Measurements from ENCODE around the gene LRCOL1.

The LRCOL1 gene

DNA sequence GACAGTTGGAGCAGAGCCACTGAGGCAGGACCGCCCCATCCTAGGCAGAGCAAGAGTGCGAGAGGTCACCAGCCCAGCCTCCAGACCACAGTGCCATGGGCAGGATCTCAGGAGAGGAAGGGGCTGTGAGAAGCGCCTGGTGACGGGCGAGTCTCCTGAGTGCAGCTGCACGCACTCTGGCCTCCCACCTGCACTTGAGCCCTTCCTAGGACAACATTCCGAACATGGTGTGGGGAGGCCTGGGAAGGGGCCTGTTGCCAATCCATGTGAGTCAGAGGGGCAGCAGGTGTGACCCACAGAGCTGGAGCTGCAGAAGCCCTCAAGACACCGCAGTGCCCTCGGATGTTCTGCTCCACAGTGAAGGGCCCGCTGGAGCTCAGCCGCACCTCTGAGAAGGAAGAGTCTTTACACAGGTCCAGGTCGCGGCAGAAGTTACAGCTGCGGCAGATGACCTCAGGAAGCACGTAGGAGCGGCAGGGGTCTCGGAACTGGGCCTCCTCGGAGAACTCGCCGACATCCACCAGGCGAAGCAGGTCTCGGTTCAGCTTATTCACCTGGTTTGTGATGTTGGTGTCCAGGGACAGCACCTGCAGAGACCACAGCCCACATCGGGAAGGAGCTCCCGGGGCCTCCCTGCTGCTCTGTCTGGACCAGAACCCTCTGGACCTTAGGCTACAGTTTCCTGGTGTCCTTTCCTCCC lies 15.5 kb upstream of the LRCOL1 start:
- no peak for DNase-seq (ENCODE audit: low spot score in 2 of 2)
- Mint-ChIP-seq H3K36me3 (peaks cover 54% of the 10 kb centered on the region), H3K4me1 (peaks cover 8% of the 10 kb centered on the region), H3K9me3 (no peaks in the 10 kb centered on the region), H3K4me3 (no peak overlapping the region), H3K27ac (no peak overlapping the region)
- ATAC-seq, result no peak

DNA sequence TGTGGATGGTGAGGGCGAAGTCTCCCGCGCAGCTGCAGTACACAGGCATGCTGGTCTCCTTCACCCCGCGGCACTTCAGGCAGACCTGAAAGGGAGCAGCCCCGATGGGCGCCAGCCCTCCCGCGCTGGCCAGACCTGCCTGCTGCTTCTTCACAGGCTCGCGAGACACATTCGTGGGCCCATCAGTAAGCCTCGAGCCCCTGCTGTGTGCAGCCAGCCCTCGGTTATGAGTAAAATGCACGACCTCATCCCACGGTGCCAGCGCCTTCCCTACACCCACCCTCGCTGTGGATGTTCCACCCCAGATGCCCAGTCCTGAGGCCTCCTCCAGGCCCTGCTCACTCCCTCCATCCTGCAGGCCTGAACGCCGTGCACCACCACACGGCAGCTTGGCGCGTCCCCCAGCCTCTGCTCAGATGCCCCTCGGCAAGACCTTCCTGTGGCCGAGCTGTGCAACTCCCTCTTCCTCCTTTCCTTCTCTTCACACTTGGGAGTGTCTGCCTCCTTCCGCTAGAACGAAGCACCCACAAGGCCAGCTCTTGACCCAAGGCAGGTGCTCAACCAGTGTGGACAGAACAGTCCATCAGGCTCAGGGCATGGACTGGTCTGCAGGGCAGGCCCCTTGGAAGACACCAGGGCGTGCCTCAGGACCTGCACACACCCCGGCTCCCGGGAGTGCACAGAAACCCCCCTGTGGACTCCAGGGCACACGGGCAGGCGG lies 14.7 kb upstream of the LRCOL1 start:
- ATAC-seq (peak; percentile 12), DNase-seq (ENCODE audit: low spot score in 2 of 2) (no peak)
- H3K27ac Mint-ChIP-seq, result no peak overlapping the region
- H3K9me3 Mint-ChIP-seq, result no peaks in the 10 kb centered on the region
- peaks cover 8% of the 10 kb centered on the region for H3K4me1 Mint-ChIP-seq
- peaks cover 48% of the 10 kb centered on the region for H3K36me3 Mint-ChIP-seq
- no peak overlapping the region for H3K4me3 Mint-ChIP-seq

DNA sequence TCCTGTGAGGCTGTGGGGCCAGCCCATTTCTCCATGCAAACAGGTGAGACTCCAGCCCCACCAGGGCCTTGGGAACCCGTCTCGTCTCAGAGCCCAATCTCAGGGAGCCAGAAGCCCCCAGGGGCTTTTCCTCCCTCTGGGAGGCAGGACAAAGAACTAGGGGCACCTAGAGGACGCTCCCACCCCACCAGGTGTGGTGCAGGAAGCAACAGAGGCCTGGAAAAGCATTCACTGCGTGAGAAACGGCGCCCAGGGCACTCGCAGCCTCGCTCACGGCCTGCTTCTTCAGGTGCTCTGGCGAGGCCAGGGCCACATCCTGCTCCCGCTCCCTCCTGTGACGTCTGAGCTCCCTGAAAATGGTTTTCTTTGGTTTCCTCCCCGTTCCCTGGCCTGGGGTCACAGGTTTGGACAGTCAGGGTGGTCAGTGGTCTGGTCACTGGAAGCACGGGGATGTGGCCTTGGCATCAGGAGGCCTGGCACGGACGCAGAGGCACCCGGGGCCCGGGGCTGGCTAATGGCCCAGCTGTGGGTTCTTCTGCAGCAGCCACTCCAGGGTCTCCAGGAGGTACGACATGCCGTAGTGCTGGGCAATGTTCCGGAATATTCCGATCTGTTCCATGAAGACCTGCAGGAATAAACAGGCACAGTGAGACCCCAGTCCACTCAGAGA lies 13.9 kb upstream of the LRCOL1 start:
- Mint-ChIP-seq H3K4me3 (no peak overlapping the region), H3K36me3 (peaks cover 41% of the 10 kb centered on the region), H3K27ac (no peak overlapping the region), H3K9me3 (no peaks in the 10 kb centered on the region), H3K4me1 (peaks cover 8% of the 10 kb centered on the region)
- no peak for ATAC-seq
- DNase-seq (ENCODE audit: low spot score in 2 of 2), result no peak

DNA sequence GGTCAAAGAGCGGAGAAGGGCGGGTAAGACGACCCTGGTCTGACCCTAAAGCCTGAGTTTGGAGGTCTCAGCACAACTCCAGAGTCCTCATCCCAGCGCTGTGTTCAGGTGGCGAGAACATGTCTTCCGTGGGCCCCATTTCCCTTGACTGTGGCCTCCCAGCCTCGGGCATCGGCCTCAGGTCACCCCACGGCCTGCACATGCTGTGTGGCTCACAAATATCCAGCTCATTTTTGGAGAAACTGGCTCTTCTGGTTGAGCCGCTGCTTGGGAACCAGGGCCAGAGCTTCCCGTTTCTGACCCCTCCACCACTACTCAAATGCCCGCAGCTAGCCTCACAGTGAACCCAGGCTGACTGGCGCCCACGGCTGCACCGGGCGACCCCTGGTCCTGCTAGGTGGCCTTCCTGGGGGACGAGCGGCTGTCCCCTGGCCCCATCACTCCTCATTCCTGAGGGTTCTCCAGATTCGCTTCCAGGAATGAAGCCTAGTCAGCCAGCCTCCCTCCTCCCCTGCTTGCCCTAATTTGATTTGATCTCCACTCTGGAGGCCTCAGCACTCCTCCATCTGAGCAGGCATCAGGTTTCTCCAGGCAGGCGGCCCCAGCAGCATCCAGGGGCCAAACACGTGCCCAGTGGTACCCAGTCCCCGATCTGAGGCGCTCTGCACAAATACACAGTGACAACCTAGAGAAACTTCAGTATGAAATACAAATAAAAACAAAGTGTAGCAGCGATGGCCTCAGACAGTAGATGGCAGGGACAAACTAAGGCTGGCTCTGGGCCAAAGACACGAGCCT lies 12.9 kb upstream of the LRCOL1 start:
- peaks cover 9% of the 10 kb centered on the region for H3K4me1 Mint-ChIP-seq
- H3K36me3 Mint-ChIP-seq, result peaks cover 36% of the 10 kb centered on the region
- H3K27ac Mint-ChIP-seq, result peak overlapping the region; percentile 69
- no peak overlapping the region for H3K4me3 Mint-ChIP-seq
- DNase-seq (ENCODE audit: low spot score in 2 of 2), result no peak
- ATAC-seq, result no peak
- H3K9me3 Mint-ChIP-seq, result no peaks in the 10 kb centered on the region

DNA sequence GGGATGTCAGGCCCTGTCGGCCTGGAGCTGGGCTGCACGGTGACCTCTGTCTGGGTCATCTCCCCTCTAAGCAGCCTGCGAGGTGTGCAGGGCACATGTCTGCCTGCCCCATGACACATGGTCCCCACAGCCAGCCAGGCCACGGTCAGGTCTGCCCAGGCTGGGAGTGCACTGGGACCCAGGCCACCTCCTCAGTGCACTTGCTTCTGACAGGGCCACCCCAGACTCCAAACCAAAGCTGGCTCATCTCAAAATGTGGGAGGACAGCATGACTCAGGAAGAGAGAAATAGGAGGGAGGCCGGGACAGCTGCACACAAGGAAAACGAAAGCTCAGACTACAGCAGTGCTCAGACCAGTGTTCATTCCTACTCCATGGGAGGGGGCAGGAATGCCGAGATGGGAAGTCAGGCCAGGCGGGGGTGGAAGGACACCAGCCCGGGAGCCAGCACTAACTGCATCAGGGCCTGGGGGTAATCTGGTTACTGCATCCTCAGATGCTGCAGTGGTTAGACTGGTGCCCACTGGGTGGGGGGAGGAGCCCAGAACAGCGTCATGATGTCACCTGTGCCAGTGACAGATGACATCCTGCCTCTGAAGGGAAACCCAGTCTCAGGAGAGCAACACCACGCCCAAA lies 12.2 kb upstream of the LRCOL1 start:
- Mint-ChIP-seq H3K36me3 (peaks cover 36% of the 10 kb centered on the region), H3K27ac (peak overlapping the region; percentile 69), H3K4me3 (no peak overlapping the region), H3K9me3 (no peaks in the 10 kb centered on the region), H3K4me1 (peaks cover 16% of the 10 kb centered on the region)
- no peak for DNase-seq (ENCODE audit: low spot score in 2 of 2)
- peak; percentile 38 for ATAC-seq

DNA sequence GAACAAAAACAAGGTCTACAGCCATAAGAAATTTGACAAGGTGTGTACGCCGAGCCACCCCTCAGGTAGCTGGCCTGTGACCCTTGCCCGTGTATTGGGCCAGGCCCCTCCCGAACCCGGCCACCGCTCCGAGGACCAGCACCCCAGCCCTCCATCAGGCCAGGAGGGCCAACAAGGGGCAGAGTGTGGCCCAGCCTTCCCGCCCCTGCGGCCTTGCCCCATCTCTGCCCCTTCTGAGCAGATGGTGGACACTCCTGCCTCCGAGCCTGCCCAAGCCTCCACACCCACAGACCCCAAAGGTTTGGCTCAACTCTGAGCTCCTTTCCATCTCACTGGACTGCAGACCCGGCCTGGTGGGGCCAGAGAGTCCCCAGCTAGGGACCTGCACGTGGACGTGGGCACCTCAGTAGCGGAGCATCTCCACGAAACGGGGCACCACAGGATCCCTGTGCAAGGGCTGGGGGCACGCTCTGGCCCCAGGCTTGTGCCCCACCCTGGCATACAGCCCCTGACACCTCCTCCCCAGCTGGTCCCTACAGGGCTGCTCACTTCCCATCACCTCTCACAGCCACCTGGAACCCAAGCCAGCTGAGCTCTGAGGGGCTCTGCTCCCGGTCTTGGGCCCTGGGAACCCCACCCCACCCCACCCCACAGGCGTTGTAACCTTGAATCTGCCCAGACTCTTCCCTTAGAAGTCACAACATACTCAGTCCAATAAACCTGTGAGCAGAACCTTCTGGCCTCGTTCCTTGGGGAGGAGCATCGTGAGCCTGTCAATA lies 11.5 kb upstream of the LRCOL1 start:
- Mint-ChIP-seq H3K4me3 (no peak overlapping the region), H3K36me3 (peaks cover 36% of the 10 kb centered on the region), H3K27ac (peak overlapping the region; percentile 69), H3K9me3 (no peaks in the 10 kb centered on the region), H3K4me1 (peaks cover 17% of the 10 kb centered on the region)
- DNase-seq (ENCODE audit: low spot score in 2 of 2), result no peak
- no peak for ATAC-seq

DNA sequence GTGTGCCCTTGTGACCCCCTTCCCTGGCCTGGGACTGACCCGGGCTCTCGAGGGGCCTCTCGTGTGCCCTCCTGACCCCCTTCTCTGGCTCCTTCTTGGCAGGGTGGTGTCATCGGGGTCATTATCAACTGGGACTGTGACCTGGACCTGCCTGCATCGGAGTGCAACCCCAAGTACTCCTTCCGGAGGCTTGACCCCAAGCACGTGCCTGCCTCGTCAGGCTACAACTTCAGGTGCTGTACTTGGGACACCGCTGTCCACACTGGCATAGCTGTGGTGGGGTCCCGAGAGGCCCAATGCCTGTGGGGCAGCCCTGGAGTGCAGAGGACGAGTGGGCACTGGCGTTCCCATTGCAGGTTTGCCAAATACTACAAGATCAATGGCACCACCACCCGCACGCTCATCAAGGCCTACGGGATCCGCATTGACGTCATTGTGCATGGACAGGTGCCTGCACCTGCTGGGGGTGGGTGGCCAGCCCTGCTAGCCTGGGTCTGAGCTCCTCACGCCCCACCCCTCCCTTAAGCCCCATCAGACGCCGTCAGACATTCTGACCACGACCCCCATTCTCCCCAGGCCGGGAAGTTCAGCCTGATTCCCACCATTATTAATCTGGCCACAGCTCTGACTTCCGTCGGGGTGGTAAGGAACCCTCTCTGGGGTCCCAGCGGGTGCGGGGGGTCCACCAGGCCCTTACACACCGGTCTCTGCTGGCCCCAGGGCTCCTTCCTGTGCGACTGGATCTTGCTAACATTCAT lies 10.7 kb upstream of the LRCOL1 start:
- DNase-seq (ENCODE audit: low spot score in 2 of 2), result no peak
- Mint-ChIP-seq H3K27ac (no peak overlapping the region), H3K4me1 (peaks cover 17% of the 10 kb centered on the region), H3K4me3 (no peak overlapping the region), H3K9me3 (no peaks in the 10 kb centered on the region), H3K36me3 (peaks cover 31% of the 10 kb centered on the region)
- ATAC-seq, result no peak

DNA sequence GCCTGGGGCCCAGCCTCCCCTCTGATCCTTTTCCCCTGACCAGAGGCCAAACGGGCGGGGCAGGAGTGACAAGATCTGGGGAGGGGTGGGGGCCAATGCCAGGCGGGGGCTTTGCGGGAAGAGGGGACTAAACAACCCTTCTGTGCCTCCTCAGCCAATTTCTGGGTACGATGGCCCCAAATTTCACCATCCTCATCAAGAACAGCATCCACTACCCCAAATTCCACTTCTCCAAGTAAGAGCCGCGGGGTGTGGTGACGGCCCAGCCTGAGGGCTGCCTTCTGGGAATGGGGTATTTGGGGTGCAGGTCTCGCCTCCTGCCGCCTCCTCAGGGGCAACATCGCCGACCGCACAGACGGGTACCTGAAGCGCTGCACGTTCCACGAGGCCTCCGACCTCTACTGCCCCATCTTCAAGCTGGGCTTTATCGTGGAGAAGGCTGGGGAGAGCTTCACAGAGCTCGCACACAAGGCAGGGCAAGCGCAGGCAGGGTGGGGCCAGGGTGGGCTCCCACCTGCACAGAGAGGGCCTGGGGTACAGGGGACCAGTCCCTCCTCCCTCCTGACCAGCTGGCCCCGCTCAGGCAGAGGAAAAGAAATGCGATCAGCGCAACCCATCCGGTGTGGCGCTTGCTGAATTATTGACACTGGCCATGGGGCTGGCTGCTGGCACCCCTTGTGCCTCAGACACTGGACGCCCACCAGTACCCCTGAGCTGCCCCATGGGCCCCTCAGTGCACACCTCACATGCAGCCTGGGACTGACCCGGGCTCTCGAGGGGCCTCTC lies 9.9 kb upstream of the LRCOL1 start:
- Mint-ChIP-seq H3K4me1 (peaks cover 21% of the 10 kb centered on the region), H3K27ac (no peak overlapping the region), H3K4me3 (no peak overlapping the region), H3K36me3 (peaks cover 24% of the 10 kb centered on the region), H3K9me3 (no peaks in the 10 kb centered on the region)
- no peak for ATAC-seq
- DNase-seq (ENCODE audit: low spot score in 2 of 2), result no peak

DNA sequence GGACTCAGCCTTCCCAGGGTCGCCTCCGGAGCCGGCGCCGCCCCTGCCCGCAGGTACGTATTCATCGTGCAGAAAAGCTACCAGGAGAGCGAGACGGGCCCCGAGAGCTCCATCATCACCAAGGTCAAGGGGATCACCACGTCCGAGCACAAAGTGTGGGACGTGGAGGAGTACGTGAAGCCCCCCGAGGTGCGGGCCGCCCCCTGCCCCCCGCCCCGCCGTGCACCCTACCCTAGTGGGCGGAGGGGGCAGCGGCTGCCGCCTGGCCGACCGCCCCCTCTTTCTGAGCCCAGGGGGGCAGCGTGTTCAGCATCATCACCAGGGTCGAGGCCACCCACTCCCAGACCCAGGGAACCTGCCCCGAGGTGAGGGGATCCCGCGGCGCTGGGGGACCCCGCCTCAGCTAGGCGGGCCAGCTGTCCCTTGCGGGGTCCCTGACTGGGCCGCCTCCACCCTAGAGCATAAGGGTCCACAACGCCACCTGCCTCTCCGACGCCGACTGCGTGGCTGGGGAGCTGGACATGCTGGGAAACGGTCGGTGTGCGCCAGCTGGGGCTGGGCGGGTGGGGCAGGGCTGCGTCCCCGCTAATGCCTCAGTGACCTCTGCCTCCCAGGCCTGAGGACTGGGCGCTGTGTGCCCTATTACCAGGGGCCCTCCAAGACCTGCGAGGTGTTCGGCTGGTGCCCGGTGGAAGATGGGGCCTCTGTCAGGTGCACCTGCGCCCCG lies 9.2 kb upstream of the LRCOL1 start:
- Mint-ChIP-seq H3K9me3 (no peaks in the 10 kb centered on the region), H3K36me3 (peaks cover 16% of the 10 kb centered on the region), H3K4me1 (peaks cover 27% of the 10 kb centered on the region), H3K27ac (no peak overlapping the region), H3K4me3 (no peak overlapping the region)
- ATAC-seq, result no peak
- no peak for DNase-seq (ENCODE audit: low spot score in 2 of 2)

DNA sequence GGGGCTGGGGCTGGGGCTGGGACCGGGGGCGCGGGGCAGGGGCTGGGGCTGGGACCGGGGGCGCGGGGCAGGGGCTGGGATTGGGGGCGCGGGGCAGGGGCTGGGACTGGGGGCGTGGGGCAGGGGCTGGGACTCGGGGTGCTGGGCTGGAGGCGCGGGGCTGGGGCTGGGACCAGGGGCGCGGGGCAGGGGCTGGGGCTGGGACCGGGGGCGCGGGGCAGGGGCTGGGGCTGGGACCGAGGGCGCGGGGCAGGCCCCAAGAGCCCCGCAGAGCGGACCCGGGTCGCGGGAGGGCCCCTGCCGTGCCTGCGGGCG lies 8.6 kb upstream of the LRCOL1 start:
- Mint-ChIP-seq H3K9me3 (no peaks in the 10 kb centered on the region), H3K36me3 (peaks cover 13% of the 10 kb centered on the region), H3K4me3 (no peak overlapping the region), H3K27ac (no peak overlapping the region), H3K4me1 (peaks cover 27% of the 10 kb centered on the region)
- ATAC-seq, result no peak
- no peak for DNase-seq (ENCODE audit: low spot score in 2 of 2)

DNA sequence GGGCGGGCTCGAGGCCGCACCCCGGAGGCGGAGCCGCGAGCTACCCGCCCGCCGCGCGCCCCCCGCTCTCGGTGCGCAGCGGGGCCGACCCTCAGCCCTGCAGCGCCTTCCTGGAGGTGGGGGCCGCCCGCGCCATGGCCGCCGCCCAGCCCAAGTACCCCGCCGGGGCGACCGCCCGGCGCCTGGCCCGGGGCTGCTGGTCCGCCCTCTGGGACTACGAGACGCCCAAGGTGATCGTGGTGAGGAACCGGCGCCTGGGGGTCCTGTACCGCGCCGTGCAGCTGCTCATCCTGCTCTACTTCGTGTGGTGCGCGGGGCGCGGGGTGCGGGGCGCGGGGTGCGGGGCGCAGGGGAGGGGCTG lies 8.3 kb upstream of the LRCOL1 start, which contains the start of gene P2RX2:
P2RX2 (plus strand) TSS at position 94 of the 361 bp plus-strand sequence; CDS start at position 135, 41 bp downstream.
- H3K27ac Mint-ChIP-seq, result no peak within 1 kb of the TSS
- no peaks in the 10 kb centered on the region for H3K9me3 Mint-ChIP-seq
- H3K4me3 Mint-ChIP-seq, result peak within 1 kb of the TSS; percentile 4

DNA sequence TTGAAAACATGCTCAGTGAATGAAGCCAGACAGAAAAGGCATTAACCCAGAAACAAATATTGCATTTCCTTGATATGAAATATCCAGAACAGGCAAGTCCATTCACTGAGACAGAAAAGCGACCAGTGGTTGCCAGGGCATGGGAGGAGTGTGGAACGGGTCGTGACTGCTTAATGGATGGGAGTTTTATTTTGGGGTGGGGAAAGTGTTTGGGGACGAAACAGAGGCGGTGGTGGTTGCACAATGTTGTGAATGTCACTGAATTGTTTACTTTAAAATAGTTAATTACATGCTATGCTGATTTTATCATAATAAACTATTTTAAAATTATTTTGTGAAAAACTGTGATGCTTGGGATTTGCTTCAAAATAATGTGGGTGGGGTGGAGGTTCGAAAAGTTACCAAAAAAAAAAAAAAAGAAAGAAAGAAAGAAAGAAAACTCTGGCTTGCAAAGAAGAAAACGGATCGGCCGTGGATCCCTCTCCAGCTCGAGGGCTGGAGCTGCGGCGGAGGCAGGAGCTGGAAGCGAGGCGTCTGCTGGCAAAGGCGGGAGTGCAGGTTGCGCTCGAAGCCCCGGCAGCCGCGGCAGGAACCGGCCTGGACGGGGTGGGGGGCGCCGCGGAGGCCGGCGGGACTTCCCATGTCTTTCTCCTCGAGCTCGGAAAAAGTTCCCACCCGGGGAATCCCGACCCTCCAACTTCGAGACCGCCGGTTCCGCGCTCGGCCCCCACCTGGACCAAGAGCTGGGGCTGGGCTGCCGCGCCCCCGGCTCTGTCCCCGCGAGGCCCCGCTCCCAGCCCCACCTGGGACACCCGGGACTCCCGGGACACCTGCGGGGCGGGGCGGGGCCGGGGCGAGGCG lies 7.7 kb upstream of the LRCOL1 start:
- ATAC-seq (no peak), DNase-seq (ENCODE audit: low spot score in 2 of 2) (no peak)
- peaks cover 27% of the 10 kb centered on the region for H3K4me1 Mint-ChIP-seq
- peaks cover 13% of the 10 kb centered on the region for H3K36me3 Mint-ChIP-seq
- no peaks in the 10 kb centered on the region for H3K9me3 Mint-ChIP-seq
- no peak overlapping the region for H3K27ac Mint-ChIP-seq
- H3K4me3 Mint-ChIP-seq, result peak overlapping the region; percentile 4

More for the DNA sequence above, 8.3 kb upstream of the LRCOL1 start, which contains the start of gene P2RX2:
- ATAC-seq, result no peak
- no peak for DNase-seq (ENCODE audit: low spot score in 2 of 2)
- Mint-ChIP-seq H3K4me1 (peaks cover 27% of the 10 kb centered on the region), H3K36me3 (peaks cover 13% of the 10 kb centered on the region)

Measured in stimulated activated effector memory CD8-positive, alpha-beta T cell treated with anti-CD3 and anti-CD28 coated beads, Interleukin-12 subunit alpha, Interleukin-12 subunit beta, amount 100 ng/mL, for 72 hours (primary cell).